Fibroblast of gingiva (primary cell): Measurements from ENCODE around the gene MRPS7.

Experiments used
- DNase-seq: peaks from one replicate; pipeline ENCODE4 v3.0.0-alpha.2; 2011; ENCODE audit warnings: low read depth

The MRPS7 gene

DNA sequence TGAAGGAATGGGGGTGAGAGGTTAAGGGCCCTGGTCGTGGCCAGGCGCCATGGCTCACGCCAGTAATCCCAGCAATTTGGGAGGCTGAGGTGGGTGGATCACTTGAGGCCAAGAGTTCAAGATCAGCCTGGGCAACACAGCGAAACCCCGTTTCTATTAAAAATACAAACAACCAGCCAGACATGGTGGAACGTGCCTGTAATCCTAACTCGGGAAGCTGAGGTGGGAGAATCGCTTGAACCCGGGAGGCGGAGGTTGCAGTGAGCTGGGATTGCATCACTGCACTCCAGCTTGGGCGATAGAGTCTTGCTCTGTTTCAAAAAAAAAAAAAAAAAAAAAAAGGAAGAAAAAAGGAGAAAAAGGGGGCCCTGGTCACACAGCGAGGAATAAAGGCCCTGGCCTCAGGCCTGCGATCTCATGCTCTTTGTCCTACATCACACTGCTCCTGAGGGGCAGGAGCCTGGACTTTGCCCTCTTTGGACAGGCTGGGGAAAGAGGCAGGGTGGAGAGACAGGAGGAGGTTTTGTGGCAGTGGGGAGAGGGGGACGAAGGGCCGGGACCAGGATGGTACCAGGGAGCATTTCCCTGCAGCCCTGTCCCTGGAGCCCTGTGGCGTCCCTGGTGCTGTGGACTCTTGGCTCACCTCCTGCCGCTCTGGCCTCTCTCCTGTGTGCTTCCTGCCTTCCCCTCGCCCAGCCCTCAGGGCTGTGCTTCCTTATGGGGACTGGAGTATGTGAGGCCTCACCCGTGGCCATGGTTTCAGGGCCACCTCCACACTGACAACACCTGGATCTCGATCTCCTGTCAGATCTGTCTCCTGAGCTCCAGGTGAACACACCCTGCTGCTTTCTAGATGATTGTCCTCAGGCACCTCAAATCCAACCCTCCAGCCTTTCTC is 47.3 kb downstream of the MRPS7 start:
- no peak for DNase-seq

DNA sequence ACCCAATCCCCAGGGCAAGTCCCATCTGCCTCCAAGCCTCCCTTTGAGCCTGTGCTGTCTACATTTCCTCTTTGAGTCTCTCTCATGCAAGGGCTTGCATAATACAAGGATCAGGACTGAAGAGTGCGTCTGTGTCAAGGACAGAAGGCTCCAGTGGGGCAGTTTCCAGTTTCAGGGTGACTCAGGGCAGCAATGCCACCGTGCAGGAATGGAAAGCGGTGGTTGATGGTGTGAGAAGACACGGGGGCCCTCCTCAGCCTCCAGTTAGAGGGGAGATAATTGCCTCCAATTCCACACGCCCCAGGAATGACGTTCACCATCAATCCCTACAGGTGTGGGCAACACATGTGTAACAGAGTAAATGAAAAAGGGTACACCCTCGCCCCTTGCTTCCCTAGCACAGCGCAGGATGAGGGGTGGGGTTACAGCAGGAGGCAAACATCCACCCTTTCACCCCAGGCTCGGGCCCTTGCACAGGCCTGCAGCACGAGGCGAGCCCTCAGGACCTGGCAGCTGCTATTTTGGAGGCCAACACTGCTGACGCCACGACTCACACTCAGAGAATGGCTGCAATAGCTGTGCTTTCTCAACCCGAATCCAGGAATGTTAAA is 52.4 kb downstream of the MRPS7 start:
- DNase-seq: no peak

DNA sequence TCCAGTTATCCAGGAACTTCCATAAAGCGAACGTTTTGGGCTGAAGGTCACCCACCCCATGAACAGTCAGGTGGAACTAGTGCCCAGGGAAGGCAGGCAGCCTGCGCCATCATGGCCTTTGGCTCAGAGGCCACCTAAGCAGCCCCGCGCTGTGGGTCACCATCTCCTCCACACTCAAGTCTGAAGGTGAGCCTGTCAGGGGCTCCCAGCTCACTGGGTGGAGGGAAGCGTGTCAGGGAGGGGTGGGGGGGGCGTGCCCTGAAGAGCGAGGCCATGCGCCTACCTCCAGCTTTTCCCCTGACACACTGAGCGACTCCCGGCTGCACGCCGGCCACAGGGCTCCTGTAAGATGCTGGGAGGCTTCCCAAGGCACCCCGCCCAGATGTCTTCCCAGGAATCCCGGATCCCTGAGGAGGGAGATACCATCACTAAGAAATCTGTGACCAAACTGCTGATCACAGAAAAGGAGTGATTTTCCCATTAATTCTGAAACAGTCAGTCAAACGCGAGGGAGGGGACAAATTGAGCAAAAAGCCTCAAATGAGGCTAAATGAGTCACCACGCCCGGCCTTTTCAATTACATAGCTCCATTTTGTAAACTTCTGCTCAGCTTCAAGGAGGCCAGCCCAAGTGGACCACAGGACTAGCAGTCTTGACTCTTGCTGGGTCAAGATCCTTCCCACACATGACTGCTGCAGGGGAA is 54.0 kb downstream of the MRPS7 start:
- peak; percentile 20 for DNase-seq
